Dermis blood vessel endothelial cell (primary cell): Measurements from ENCODE around the gene SIRT2. TPM values are rescaled to one million over a fixed set of nuclear protein-coding genes. Genes with fewer than 3 reads are reported as not detected.
"Not testable (repeated sequence)": the region's sequence is repeated elsewhere in the genome, so short reads cannot be mapped to it uniquely, and the experiment has no call there.

Source experiments
- DNase-seq: peaks from one replicate; pipeline ENCODE4 v3.0.0; 2010
- total RNA-seq: library from RNA; depleted of rRNA; stranded (reverse); fragments of >200 nt; gene quantifications from 2 replicates; pipeline ENCODE4 v1.2.3, GENCODE V29; 2014

Gene SIRT2
- total RNA-seq, 1 donor from 2014 or later, result 122 TPM

- no peak for DNase-seq
Observed at GRCh38 chr19:38867171-38867780, 32.1 kb downstream of the SIRT2 start.

- DNase-seq, result peak; percentile 84
Observed at GRCh38 chr19:38862321-38863059, 36.9 kb downstream of the SIRT2 start.

- no peak for DNase-seq
Observed at GRCh38 chr19:38861368-38861767, 38.0 kb downstream of the SIRT2 start.

- DNase-seq, result not testable (repeated sequence)
Observed at GRCh38 chr19:38859631-38860204, 39.7 kb downstream of the SIRT2 start.

GRCh38 chr19:38856813-38857212 is 42.6 kb downstream of the SIRT2 start:
- DNase-seq, result no peak

DNA sequence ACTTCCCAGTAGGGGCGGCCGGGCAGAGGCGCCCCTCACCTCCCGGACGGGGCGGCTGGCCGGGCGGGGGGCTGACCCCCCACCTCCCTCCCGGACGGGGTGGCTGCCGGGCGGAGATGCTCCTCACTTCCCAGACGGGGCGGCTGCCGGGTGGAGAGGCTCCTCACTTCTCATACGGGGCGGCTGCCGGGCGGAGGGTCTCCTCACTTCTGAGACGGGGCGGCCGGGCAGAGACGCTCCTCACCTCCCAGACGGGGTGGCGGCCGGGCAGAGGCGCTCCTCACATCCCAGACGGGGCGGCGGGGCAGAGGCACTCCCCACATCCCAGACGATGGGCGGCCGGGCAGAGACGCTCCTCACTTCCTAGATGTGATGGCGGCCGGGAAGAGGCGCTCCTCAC is 43.7 kb downstream of the SIRT2 start:
- DNase-seq, result not testable (repeated sequence)

GRCh38 chr19:38854961-38855360 is 44.5 kb downstream of the SIRT2 start:
- not testable (repeated sequence) for DNase-seq

DNA sequence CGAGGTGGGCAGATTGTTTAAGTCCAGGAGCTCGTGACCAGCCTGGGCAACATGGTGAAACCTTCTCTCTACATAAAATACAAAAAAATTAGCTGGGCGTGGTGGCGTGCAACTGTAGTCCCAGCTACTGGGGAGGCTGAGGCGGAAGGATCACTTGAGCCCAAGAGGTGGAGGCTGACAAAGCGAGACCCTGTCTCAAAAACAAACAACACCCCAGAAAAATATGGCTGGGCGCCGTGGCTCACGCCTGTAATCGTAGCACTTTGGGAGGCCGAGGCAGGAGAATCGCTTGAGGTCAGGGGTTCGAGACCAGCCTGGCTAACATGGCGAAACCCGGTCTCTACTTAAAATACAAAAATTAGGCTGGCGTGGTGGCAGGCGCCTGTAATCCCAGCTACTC is 46.2 kb downstream of the SIRT2 start:
- DNase-seq, result no peak

GRCh38 chr19:38852231-38853044 is 47.0 kb downstream of the SIRT2 start:
- peak; percentile 62 for DNase-seq

DNA sequence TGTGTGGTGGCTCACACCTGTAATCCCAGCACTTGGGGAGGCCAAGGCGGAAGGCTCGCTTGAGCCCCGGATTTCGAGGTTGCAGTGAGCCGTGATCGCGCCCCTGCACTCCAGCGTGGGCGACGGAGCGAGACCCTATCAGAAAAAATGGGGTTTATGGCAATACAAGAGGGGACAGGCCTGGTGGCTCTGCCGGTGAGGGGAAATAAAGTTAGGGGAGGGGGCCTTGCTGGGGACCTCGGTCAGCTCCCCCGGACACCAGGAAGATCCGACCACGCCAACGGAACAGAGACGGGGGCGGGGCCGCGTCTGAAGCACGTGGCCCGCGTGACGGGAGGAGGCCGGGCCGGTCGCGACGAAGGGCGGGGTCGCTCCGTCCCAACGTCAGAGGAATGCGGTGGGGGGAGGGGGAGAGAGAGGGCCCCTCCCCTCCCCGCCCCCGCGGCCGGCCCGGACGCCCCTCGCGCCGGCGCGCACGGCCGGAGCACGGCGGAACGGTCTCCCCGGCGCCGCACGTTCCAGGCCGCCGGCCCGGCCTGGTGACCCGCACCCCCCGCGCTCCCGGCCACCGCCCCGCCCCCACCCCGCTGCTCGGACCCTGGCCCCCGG is 47.7 kb downstream of the SIRT2 start:
- DNase-seq, result peak; percentile 94

- no peak for DNase-seq
Observed at GRCh38 chr19:38850976-38851621, 48.3 kb downstream of the SIRT2 start.

- DNase-seq, result no peak
Observed at GRCh38 chr19:38850436-38850975, 48.9 kb downstream of the SIRT2 start.

GRCh38 chr19:38849860-38850435 is 49.5 kb downstream of the SIRT2 start, which contains the start of gene HNRNPL:
Gene HNRNPL, minus strand, starts transcription at chr19:38849986. Its CDS starts 20 bp downstream, at chr19:38849966.
- peak; percentile 100 for DNase-seq

DNA sequence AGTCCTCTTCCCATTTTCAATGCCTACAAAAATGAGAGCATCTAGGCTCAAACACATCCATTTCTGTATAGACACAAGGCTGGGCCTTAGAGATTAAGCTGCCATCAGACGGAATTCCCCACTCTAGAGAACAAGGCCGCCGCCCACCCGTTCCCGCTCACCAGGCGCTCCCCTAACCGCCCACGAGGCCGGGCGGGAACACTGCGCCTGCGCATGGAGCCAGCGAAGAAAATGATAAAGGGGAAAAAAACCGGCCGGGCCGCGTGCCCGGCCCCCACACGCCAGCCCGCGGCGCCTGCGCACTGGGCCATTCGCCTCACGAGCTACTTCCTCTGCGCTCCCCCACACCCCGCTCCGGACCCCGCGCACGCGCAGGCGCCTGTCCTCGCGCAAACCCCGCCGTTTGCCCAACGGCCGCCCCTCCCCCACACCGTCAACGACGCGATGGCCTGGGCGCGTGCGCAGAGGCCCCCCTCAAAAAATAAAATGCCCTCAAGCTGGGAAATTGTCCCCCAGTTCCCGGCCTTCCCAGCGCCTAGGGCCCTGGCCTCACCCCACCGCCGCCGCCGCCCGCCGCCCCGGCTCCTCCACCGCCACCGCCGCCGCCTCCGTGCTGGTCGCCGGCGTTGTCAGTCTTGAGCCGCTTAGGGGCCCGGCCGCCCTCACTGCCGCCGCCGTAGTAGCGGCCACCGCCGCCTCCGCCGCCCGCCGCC is 50.1 kb downstream of the SIRT2 start:
- DNase-seq, result peak; percentile 97

- DNase-seq, result no peak
Observed at GRCh38 chr19:38848299-38849146, 50.9 kb downstream of the SIRT2 start.

- no peak for DNase-seq
Observed at GRCh38 chr19:38846097-38846496, 53.3 kb downstream of the SIRT2 start.

DNA sequence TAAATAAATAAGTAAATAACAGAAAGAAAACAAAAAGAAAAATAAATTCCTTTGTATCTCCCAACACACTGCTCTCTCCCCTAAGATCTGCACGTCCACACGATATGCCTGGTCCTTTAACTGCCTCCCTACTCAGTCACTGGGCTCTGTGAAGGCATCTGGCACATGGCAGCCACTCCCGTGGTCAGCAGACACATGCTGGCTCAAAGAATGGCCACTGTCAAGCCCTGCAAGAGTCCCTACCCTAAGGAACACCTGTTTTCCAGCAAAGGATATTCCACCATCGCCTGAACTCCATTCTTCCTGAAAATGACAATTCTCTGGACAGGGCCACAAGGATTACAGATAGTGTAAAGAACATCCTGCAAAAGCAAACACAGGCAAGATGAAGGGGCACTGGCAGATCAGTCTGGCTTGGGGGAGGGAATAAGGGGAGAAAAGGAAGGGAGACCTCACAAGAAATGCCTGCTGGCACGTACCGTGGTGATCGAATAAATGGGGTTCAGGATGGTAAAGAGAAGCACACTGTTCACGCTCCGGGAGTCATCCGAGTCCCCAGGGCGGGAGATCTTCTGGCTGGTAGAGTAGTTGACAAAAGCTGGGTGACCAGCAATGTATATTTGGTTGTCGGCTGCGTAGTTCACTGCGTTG is 53.9 kb downstream of the SIRT2 start:
- DNase-seq, result no peak

DNA sequence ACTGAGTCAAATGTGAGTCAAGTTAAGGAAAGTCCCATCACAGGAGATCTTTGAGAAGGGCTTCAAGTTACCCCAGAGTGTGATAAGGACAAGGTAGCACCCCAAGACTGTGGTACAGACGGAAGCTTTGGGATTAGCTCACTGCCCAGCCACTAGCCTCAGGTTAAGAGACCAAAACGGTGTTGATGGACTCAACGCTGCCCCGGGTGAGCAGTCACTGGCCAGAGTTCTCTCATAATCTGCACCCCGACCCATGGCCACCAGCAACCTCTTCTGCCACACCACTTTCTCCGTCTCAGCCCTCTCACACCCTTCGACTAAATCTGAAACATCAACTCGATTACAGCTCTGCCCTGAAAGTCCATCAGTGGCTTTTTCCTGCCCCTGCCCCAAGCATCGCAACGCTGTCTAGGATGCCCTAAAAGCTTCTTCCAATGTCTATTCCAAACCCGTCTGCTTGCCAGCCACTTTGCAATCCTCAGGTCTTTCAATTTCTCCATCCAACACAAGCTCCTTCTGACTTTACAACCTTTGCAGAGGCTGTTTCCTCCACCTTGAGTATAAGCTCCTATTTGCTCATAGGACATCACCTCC is 55.2 kb downstream of the SIRT2 start:
- DNase-seq, result no peak
